ENCODE measurements around the gene RICTOR.

RICTOR gene

DNA sequence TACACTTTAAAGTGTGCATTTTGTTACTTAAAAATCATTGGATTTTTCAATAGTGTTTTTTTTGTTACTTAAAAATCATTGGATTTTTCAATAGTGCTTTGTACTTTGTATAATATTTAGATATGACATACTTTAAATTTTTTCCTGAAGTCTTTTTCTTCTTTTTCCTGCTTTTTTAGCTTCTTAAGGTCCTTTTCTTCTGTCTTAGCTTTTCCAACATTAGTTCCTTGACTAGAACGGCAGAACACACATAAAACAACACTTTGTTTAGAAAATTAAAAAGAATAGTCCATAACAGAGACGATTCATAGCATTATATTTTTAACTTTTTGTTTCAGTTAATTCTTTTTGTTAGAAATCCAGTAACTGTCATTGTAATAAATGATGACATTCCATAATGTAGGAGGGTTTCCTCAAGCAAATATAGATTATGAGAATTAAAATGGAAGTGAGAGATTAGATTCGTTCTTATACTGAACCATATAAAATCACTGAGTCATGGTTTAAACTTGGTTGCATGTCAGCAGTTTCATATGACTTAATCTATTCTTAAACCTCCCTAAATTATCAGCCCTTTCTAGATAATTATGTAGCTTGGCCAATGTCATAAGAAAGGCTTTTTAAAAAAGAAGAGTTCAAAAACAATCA is 45.3 kb upstream of the RICTOR start:
- Histone ChIP-seq H3K4me3 (ENCODE audit: low read depth, low read length) (no peak overlapping the region), H3K27me3 (replicated peaks) (no peaks in the 10 kb centered on the region), H3K27ac (no peak overlapping the region), H3K36me3 (replicated peaks) (no peaks in the 10 kb centered on the region)
- in situ Hi-C loops (cut with HindIII; ENCODE audit: low pct_ligation_motif_present, low sequenced_read_pairs), result no loop called here
- no peak for DNase-seq
- TF ChIP-seq, protein P1, sequence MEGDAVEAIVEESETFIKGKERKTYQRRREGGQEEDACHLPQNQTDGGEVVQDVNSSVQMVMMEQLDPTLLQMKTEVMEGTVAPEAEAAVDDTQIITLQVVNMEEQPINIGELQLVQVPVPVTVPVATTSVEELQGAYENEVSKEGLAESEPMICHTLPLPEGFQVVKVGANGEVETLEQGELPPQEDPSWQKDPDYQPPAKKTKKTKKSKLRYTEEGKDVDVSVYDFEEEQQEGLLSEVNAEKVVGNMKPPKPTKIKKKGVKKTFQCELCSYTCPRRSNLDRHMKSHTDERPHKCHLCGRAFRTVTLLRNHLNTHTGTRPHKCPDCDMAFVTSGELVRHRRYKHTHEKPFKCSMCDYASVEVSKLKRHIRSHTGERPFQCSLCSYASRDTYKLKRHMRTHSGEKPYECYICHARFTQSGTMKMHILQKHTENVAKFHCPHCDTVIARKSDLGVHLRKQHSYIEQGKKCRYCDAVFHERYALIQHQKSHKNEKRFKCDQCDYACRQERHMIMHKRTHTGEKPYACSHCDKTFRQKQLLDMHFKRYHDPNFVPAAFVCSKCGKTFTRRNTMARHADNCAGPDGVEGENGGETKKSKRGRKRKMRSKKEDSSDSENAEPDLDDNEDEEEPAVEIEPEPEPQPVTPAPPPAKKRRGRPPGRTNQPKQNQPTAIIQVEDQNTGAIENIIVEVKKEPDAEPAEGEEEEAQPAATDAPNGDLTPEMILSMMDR (IDR thresholded peaks at IDR 0.05; ENCODE audit: low read depth, low read length, missing control alignments), result no peak

- in situ Hi-C loops (cut with HindIII; ENCODE audit: low pct_ligation_motif_present, low sequenced_read_pairs), result no loop called here
- Histone ChIP-seq H3K27me3 (replicated peaks) (no peaks in the 10 kb centered on the region), H3K27ac (no peak overlapping the region), H3K4me3 (ENCODE audit: low read depth, low read length) (no peak overlapping the region), H3K36me3 (replicated peaks) (no peaks in the 10 kb centered on the region)
- DNase-seq, result no peak
- TF ChIP-seq, protein P1 (IDR thresholded peaks at IDR 0.05; ENCODE audit: low read depth, low read length, missing control alignments), result no peak
Observed at GRCh38 chr5:39118638-39119037, 44.4 kb upstream of the RICTOR start.

DNA sequence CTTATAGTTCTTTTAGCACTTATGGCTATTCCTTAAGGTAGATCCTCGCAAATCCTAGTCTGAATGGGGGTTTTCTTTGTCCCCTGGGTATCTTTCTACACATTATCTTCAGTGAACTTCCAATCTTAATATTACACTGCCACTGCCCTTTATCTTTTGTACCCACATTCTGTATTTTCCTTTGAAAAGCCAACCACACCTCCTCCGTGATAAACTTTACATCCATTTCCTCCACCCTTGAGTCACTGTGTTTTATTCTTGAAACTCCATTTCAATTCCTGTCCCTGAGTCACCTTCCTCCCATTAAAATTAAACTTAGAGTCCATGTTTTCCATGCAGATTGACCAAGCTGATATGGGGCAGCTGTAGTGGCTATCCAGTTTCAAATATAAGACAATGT is 43.2 kb upstream of the RICTOR start:
- H3K36me3 ChIP-seq (replicated peaks), result no peaks in the 10 kb centered on the region
- in situ Hi-C loops (cut with HindIII; ENCODE audit: low pct_ligation_motif_present, low sequenced_read_pairs), result no loop called here
- TF ChIP-seq, protein P1 (IDR thresholded peaks at IDR 0.05; ENCODE audit: low read depth, low read length, missing control alignments), result no peak

GRCh38 chr5:39116344-39117170 is 42.4 kb upstream of the RICTOR start:
- no peak overlapping the region for H3K27ac ChIP-seq
- DNase-seq, result no peak
- no peak overlapping the region for H3K4me3 ChIP-seq (ENCODE audit: low read depth, low read length)
- TF ChIP-seq, protein P1 (IDR thresholded peaks at IDR 0.05; ENCODE audit: low read depth, low read length, missing control alignments), result no peak
- H3K27me3 ChIP-seq (replicated peaks), result no peaks in the 10 kb centered on the region
- in situ Hi-C loops (cut with HindIII; ENCODE audit: low pct_ligation_motif_present, low sequenced_read_pairs), result no loop called here
- H3K36me3 ChIP-seq (replicated peaks), result no peaks in the 10 kb centered on the region

More for the DNA sequence above, 43.2 kb upstream of the RICTOR start:
- Histone ChIP-seq H3K27ac (no peak overlapping the region), H3K4me3 (ENCODE audit: low read depth, low read length) (no peak overlapping the region), H3K27me3 (replicated peaks) (no peaks in the 10 kb centered on the region)
- DNase-seq, result no peak

- in situ Hi-C loops (cut with HindIII; ENCODE audit: low pct_ligation_motif_present, low sequenced_read_pairs), result no loop called here
- TF ChIP-seq, protein P1 (IDR thresholded peaks at IDR 0.05; ENCODE audit: low read depth, low read length, missing control alignments), result no peak
- H3K27ac ChIP-seq, result no peak overlapping the region
- no peak for DNase-seq
- H3K4me3 ChIP-seq (ENCODE audit: low read depth, low read length), result no peak overlapping the region
- H3K36me3 ChIP-seq (replicated peaks), result no peaks in the 10 kb centered on the region
- no peaks in the 10 kb centered on the region for H3K27me3 ChIP-seq (replicated peaks)
Observed at GRCh38 chr5:39115644-39116343, 41.6 kb upstream of the RICTOR start.
